ENCODE measurements around the gene DIPK1B. TPM values are rescaled to one million over a fixed set of nuclear protein-coding genes. Genes with fewer than 3 reads are reported as not detected.

Gene DIPK1B
- total RNA-seq, 1 experiment from 2014 or later: 4.0 TPM

DNA sequence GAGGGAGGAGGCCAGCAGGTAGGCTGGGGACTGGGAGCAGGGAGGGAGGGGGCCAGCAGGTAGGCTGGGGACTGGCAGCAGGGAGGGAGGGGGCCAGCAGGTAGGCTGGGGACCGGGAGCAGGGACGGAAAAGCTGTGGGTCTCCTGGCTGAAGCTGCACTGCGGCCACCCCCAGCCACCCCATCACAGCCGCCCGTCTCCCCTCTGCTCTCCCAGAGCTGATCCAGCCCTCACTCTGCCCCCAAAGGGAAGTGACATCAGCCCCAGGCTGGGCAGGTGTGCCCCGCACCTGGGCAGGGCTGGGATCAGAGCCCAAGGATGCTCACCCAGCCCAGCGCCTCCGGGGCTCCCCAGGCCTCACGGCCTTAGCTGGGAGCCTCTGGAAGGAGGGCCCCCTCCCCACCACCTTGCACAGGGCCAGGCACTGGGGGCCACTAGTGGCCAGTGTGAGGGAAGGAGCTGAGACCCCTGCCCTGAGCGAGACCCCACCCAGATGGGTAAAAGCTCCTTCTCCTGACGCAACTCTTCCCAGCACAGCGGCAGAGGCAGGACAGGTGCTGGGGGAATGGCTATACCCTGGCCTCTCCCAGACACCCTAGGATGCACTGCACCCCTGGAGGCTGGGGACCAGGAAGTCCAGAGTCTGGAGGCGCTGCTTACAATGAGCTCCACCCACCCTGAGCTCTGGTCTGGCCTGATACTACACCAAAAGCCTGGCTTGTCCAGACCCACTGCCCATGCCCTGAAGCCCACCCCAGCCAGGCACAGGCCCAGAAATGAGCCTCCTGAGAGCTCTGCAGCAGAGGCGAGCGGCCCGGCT lies 36.7 kb upstream of the DIPK1B start:
- BruUV-seq (replicated peaks): no TSS peak
- CTCF ChIA-PET: no interaction called here
- TF ChIP-seq CTCF (IDR thresholded peaks at IDR 0.05; ENCODE audit: unreplicated experiment): no peak
- no peak for DNase-seq
- Mint-ChIP-seq H3K4me1 (ENCODE audit: low read depth, unreplicated experiment) (no peaks in the 10 kb centered on the region), H3K4me3 (ENCODE audit: low read depth, unreplicated experiment) (no peak overlapping the region), H3K36me3 (ENCODE audit: insufficient read depth, unreplicated experiment) (peaks cover 18% of the 10 kb centered on the region), H3K27ac (ENCODE audit: unreplicated experiment) (no peak overlapping the region), H3K27me3 (ENCODE audit: unreplicated experiment) (peaks cover 6% of the 10 kb centered on the region), H3K9me3 (ENCODE audit: low read depth, unreplicated experiment) (no peaks in the 10 kb centered on the region)
- intact Hi-C loops (cut with micrococcal nuclease; ENCODE audit: unreplicated experiment): no loop called here

DNA sequence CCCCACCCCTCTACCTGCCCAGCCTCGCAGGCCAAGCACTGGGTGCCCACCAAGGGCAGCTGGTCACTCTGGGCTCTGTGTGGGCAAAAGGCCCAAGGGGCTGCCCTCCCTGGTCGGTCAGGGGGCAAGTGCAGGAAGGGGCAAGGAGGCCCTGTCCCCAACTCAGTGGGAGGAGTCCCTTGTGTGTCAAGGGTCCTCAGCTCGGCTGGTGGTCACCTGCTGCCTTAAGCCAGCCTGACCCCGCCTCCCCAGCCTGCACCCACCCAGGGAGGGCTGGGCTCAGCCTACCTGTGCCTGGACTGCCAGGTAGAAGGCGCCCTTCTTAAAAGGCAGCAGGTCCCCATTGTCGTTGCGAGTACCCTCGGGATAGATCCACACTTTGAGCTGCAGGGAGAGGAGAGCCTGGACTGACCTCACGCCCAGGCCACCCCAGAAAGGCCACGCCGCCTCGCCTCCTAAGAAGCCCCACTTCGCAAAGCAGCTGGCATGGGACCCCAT lies 36.0 kb upstream of the DIPK1B start:
- Mint-ChIP-seq H3K36me3 (ENCODE audit: insufficient read depth, unreplicated experiment) (peaks cover 17% of the 10 kb centered on the region), H3K27me3 (ENCODE audit: unreplicated experiment) (no peaks in the 10 kb centered on the region), H3K4me1 (ENCODE audit: low read depth, unreplicated experiment) (no peaks in the 10 kb centered on the region), H3K9me3 (ENCODE audit: low read depth, unreplicated experiment) (no peaks in the 10 kb centered on the region), H3K27ac (ENCODE audit: unreplicated experiment) (no peak overlapping the region), H3K4me3 (ENCODE audit: low read depth, unreplicated experiment) (no peak overlapping the region)
- intact Hi-C loops (cut with micrococcal nuclease; ENCODE audit: unreplicated experiment): no loop called here
- TF ChIP-seq CTCF (IDR thresholded peaks at IDR 0.05; ENCODE audit: unreplicated experiment): no peak
- no peak for DNase-seq
- CTCF ChIA-PET: no interaction called here
- BruUV-seq (replicated peaks): no TSS peak

DNA sequence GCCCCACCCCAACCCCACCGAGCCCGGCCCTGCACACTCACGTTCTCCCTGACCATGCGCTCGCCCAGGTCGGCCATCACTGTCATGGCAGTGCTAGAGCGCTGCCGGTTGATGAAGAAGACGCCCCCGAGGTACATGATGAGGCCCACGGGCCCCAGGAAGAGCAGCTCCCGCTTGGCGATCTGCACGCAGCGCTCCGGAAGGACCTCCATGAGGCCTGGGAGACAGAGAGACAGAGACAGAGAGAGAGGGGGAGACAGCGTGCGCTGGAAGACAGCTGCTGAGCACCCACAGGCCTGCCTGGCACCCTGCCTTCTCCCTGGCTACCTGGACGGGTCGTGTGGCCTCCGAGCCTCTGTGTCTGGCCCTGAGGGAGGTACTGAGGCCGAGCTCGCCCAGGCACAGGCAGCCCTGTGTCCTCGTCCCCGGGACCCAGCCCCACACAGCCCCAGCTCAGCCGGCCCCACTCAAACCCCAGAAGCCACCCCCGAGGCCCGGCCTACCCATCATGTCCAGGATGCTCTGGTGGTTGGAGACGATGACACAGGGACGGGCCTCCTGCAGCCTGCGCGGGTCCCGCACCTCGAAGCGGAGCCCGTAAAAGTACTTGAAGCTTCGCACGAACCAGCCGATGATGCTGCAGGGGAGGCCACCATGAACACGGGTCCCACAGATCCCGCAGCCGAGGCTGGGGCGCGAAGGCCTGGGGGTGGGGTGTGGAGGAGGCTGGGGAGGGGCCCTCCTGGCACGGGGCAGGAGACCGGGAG lies 35.3 kb upstream of the DIPK1B start:
- H3K4me1 Mint-ChIP-seq (ENCODE audit: low read depth, unreplicated experiment): no peaks in the 10 kb centered on the region
- TF ChIP-seq CTCF (IDR thresholded peaks at IDR 0.05; ENCODE audit: unreplicated experiment): no peak
- CTCF ChIA-PET: no interaction called here
- H3K27ac Mint-ChIP-seq (ENCODE audit: unreplicated experiment): no peak overlapping the region
- BruUV-seq (replicated peaks): no TSS peak
- no peak overlapping the region for H3K4me3 Mint-ChIP-seq (ENCODE audit: low read depth, unreplicated experiment)
- intact Hi-C loops (cut with micrococcal nuclease; ENCODE audit: unreplicated experiment): no loop called here
- no peaks in the 10 kb centered on the region for H3K9me3 Mint-ChIP-seq (ENCODE audit: low read depth, unreplicated experiment)
- DNase-seq: no peak
- H3K36me3 Mint-ChIP-seq (ENCODE audit: insufficient read depth, unreplicated experiment): peaks cover 11% of the 10 kb centered on the region
- H3K27me3 Mint-ChIP-seq (ENCODE audit: unreplicated experiment): no peaks in the 10 kb centered on the region

DNA sequence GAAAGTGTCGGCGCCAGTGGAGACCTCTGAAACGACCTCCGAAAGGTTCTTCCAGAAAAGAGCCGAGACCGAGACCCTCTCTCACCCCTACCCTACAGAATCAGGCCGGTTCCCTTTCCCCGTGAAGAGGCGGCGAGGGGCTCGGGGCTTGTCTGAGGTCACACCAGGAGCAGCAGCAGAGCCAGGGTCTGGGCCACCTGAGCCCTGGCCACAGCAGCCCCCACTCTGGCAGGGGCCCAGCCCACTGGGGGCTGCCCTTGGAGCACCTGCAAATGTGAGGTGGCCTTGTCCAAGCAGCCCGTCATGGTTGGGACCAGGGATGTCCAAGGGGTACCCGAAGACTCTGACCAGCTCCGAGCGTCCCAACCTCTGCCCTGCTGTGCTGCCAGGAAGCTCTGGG lies 34.3 kb upstream of the DIPK1B start:
- CTCF ChIA-PET: no interaction called here
- intact Hi-C loops (cut with micrococcal nuclease; ENCODE audit: unreplicated experiment): no loop called here
- no TSS peak for BruUV-seq (replicated peaks)
- Mint-ChIP-seq H3K4me3 (ENCODE audit: low read depth, unreplicated experiment) (no peak overlapping the region), H3K36me3 (ENCODE audit: insufficient read depth, unreplicated experiment) (peaks cover 6% of the 10 kb centered on the region), H3K9me3 (ENCODE audit: low read depth, unreplicated experiment) (no peaks in the 10 kb centered on the region), H3K4me1 (ENCODE audit: low read depth, unreplicated experiment) (no peaks in the 10 kb centered on the region), H3K27ac (ENCODE audit: unreplicated experiment) (no peak overlapping the region), H3K27me3 (ENCODE audit: unreplicated experiment) (no peaks in the 10 kb centered on the region)
- no peak for DNase-seq
- TF ChIP-seq CTCF (IDR thresholded peaks at IDR 0.05; ENCODE audit: unreplicated experiment): no peak
